Kidney (tissue), 14 donors: Measurements from ENCODE around the gene SYNDIG1. TPM values are rescaled to one million over a fixed set of nuclear protein-coding genes. Genes with fewer than 3 reads are reported as not detected.

Experiments
- DNase-seq, 5 donors: peaks; one replicate each; pipeline ENCODE4 v3.0.0-alpha.2; 2013 to 2020
- FAIRE-seq: peaks from 2 replicates; lab custom pipeline; 2012; peaks lifted over from hg19 to GRCh38; lab: Jason Lieb, UNC
- H3K27ac ChIP-seq, 2 donors: one replicate each; pipeline ENCODE4 v1.7.0; 2013; ENCODE audit warnings: low read depth in 2 of 2, low read length in 2 of 2, inconsistent platforms in 1 of 2
- H3K27me3 ChIP-seq: one replicate; pipeline ENCODE4 v1.7.1; 2013; ENCODE audit warnings: low read length, inconsistent platforms; ENCODE audit not compliant: control insufficient read depth, insufficient read depth
- H3K36me3 ChIP-seq, 3 donors: one replicate each; pipeline versions ENCODE4 v1.7.0 to v1.7.1; 2013; ENCODE audit warnings: low read length in 3 of 3, control low read depth in 1 of 3, inconsistent platforms in 1 of 3; ENCODE audit not compliant: insufficient read depth in 3 of 3, control insufficient read depth in 2 of 3
- H3K4me1 ChIP-seq, 3 donors: one replicate each; pipeline versions ENCODE4 v1.7.0 to v1.7.1; 2013; ENCODE audit warnings: low read length in 3 of 3, inconsistent platforms in 1 of 3, low read depth in 1 of 3; ENCODE audit not compliant: control insufficient read depth in 2 of 3, insufficient read depth in 2 of 3
- H3K4me3 ChIP-seq, 3 donors: one replicate each; pipeline versions ENCODE4 v1.7.0 to v1.8.1; 2013; ENCODE audit warnings: low read length in 3 of 3, control low read depth in 1 of 3, inconsistent platforms in 1 of 3
- H3K9ac ChIP-seq, 3 donors: one replicate each; pipeline versions ENCODE4 v1.7.0 to v1.7.1; 2013; ENCODE audit warnings: low read length in 3 of 3, control low read depth in 1 of 3, inconsistent platforms in 1 of 3
- H3K9me3 ChIP-seq, 3 donors: one replicate each; pipeline versions ENCODE4 v1.7.0 to v1.7.1; 2013; ENCODE audit warnings: low read length in 3 of 3, control low read depth in 1 of 3, inconsistent platforms in 1 of 3; ENCODE audit not compliant: control insufficient read depth in 2 of 3, insufficient read depth in 1 of 3
- CTCF ChIP-seq: IDR thresholded peaks from 3 replicates; pipeline ENCODE4 v1.5.1; 2012; ENCODE audit warnings: mild to moderate bottlenecking, moderate library complexity, borderline replicate concordance; ENCODE audit not compliant: insufficient read depth; ENCODE audit errors: extremely low read depth
- intact Hi-C: fragments of 100-400 bp; cut with DNase I; formaldehyde crosslinking; loops from one replicate; pipeline ENCODE4 v1.11.1; 2022
- polyA plus RNA-seq: library from polyadenylated mRNA; stranded (reverse); fragments of 350-450 nt; fragmentation: Illumina TruSeq; extraction: RNeasy Lipid Tissue Mini Kit (QIAGEN cat#74804); gene quantifications from one replicate; pipeline ENCODE4 v1.2.3, GENCODE V29; 2014; ENCODE audit warnings: low read depth, low replicate concordance; ENCODE audit not compliant: insufficient read depth
- total RNA-seq: library from RNA; stranded (reverse); fragmentation: NEBNext Ultra II Directional; extraction: Animal tissue kit (Norgen Biotek cat#: 25700); gene quantifications from one replicate; pipeline ENCODE4 v1.2.1, GENCODE V29; 2021
- donor health status: control.
- donor health status: control.
- donor health status: control.
- donor health status: control.
- donor health status: control.
- donor health status: DM: yes; HTN: yes; CAD: no.
- donor health status: Normal renal cell carcinoma (clear cell type).

SYNDIG1 gene
- total and polyA plus RNA-seq, 2 donors from 2014 or later, result 5.4 to 8.2 TPM

GRCh38 chr20:24481173-24481572, 11.7 kb downstream of the SYNDIG1 start:
- no peak for FAIRE-seq

GRCh38 chr20:24483435-24484080, 14.1 kb downstream of the SYNDIG1 start:
- intact Hi-C loops, result no loop called here
- TF ChIP-seq CTCF, result no peak
- DNase-seq, result no peak
- no peaks in the 10 kb centered on the region for H3K9me3 ChIP-seq
- no peak overlapping the region for H3K9ac ChIP-seq
- no peak overlapping the region for H3K27ac ChIP-seq
- FAIRE-seq, result no peak
- H3K4me1 ChIP-seq, result no peaks in the 10 kb centered on the region
- H3K36me3 ChIP-seq, result no peaks in the 10 kb centered on the region
- no peaks in the 10 kb centered on the region for H3K27me3 ChIP-seq
- no peak overlapping the region for H3K4me3 ChIP-seq

More at GRCh38 chr20:24481173-24481572, 11.7 kb downstream of the SYNDIG1 start:
- peak in 4 of 5 donors; percentile 30 to 59 (median 54) for DNase-seq
- H3K4me3 ChIP-seq, result no peak overlapping the region
- H3K27me3 ChIP-seq, result no peaks in the 10 kb centered on the region
- H3K9me3 ChIP-seq, result no peaks in the 10 kb centered on the region
- TF ChIP-seq CTCF, result no peak
- H3K27ac ChIP-seq, result no peak overlapping the region
- H3K4me1 ChIP-seq, result no peaks in the 10 kb centered on the region
- no peak overlapping the region for H3K9ac ChIP-seq
- intact Hi-C loops, result no loop called here
- H3K36me3 ChIP-seq, result no peaks in the 10 kb centered on the region

- no peak for TF ChIP-seq CTCF
- H3K36me3 ChIP-seq, result peaks cover 0 to under 1% (median under 1%) of the 10 kb centered on the region in 3 donors
- no peak overlapping the region for H3K9ac ChIP-seq
- H3K9me3 ChIP-seq, result no peaks in the 10 kb centered on the region
- no peaks in the 10 kb centered on the region for H3K4me1 ChIP-seq
- DNase-seq (no peak), FAIRE-seq (no peak)
- H3K4me3 ChIP-seq, result no peak overlapping the region
- H3K27ac ChIP-seq, result no peak overlapping the region
- intact Hi-C loops, result no loop called here
- H3K27me3 ChIP-seq, result no peaks in the 10 kb centered on the region
Observed at GRCh38 chr20:24484081-24484450, 14.6 kb downstream of the SYNDIG1 start.
